ENCODE results near the gene ZBED4. TPM values are rescaled to one million over a fixed set of nuclear protein-coding genes. Genes with fewer than 3 reads are reported as not detected.
A peak's percentile ranks its signal among the peaks of the same experiment; 100 is the strongest.

ZBED4 gene
- total RNA-seq, 2 donors from 2014 or later: 9.6 to 17.1 TPM

DNA sequence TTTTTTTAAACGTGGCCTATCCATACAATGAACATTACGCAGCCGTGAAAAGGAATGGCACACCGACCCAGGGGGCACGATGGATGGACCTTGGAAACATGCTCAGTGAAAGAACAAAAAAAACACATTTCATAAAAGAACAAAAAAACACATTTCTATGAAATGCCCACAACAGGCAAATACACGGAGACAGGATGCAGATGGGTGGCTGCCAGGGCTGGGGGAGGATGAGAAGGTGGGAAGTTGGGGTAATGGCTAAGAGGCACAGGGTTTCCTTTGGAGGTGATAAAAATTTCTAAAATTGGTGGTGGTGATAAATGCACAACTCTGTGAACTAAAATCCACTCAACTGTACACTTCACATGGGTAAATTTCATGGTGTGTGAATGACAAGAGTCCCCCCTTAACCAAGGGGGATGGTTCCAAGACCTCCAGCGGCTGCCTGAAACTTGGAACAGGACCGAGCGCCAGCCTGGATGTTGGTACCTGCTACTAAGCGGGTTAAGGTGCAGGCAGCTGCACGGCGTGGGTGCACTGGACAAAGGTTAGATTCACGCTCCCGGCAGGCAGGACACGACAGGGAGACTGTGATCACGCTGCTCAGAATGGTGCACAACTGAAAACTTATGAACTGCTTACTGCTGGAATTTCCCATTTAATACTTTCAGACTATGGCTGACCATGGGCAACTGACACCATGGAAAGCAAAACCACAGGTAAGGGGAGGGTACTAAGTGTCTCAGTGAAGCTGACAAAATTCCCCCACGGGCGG lies 42.4 kb upstream of the ZBED4 start:
- H3K36me3 ChIP-seq (replicated peaks in 1 of 2; ENCODE audit: insufficient read depth in 1 of 2, low read depth in 2 of 2): no peaks in the 10 kb centered on the region

DNA sequence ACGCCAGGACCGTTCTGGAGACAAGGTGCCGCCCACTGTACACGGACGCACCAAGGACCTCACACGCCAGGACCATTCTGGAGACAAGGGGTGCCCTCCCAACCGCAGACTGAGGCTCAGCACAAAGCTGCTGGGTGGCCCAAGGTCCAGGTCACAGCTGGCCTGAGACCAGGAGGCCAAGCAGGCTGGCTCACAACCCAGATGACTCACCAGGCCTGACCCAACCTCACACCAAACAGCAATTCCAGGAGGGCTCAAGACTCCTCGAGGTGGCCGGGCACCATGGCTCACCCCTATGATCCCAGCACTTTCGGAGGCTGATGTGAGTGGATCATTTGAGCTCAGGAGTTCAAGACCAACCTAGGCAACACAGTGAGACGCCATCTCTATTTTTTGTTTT lies 40.8 kb upstream of the ZBED4 start:
- Histone ChIP-seq H3K4me3 (no peak overlapping the region), H3K36me3 (replicated peaks in 1 of 2; ENCODE audit: insufficient read depth in 1 of 2, low read depth in 2 of 2) (peaks cover 0 to under 1% of the 10 kb centered on the region in 2 donors), H3K4me1 (peaks cover 65% of the 10 kb centered on the region), H3K27me3 (no peaks in the 10 kb centered on the region), H3K9me3 (no peaks in the 10 kb centered on the region), H3K27ac (no peak overlapping the region)
- WGBS, 2 donors: 90% methylated on average over 5 to 11 of the region's 11 CpGs
- intact Hi-C loops (cut with DNase I): no loop called here
- TF ChIP-seq POLR2A (IDR thresholded peaks at IDR 0.05): no peak
- TF ChIP-seq, protein P1, sequence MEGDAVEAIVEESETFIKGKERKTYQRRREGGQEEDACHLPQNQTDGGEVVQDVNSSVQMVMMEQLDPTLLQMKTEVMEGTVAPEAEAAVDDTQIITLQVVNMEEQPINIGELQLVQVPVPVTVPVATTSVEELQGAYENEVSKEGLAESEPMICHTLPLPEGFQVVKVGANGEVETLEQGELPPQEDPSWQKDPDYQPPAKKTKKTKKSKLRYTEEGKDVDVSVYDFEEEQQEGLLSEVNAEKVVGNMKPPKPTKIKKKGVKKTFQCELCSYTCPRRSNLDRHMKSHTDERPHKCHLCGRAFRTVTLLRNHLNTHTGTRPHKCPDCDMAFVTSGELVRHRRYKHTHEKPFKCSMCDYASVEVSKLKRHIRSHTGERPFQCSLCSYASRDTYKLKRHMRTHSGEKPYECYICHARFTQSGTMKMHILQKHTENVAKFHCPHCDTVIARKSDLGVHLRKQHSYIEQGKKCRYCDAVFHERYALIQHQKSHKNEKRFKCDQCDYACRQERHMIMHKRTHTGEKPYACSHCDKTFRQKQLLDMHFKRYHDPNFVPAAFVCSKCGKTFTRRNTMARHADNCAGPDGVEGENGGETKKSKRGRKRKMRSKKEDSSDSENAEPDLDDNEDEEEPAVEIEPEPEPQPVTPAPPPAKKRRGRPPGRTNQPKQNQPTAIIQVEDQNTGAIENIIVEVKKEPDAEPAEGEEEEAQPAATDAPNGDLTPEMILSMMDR (IDR thresholded peaks at IDR 0.05): no peak
- DNase-seq (peak in 2 of 4 donors; percentile 31 to 39), ATAC-seq (no peak)

More for the DNA sequence above, 42.4 kb upstream of the ZBED4 start:
- no peak overlapping the region for H3K4me3 ChIP-seq
- no peaks in the 10 kb centered on the region for H3K9me3 ChIP-seq
- H3K27me3 ChIP-seq: no peaks in the 10 kb centered on the region
- H3K4me1 ChIP-seq: peaks cover 49% of the 10 kb centered on the region
- H3K27ac ChIP-seq: no peak overlapping the region
- DNase-seq (no peak), ATAC-seq (no peak)
- WGBS, 2 donors: 72 to 83% methylated on average over 13 to 18 of the region's 18 CpGs
- no peak for TF ChIP-seq POLR2A (IDR thresholded peaks at IDR 0.05)
- TF ChIP-seq, protein P1 (IDR thresholded peaks at IDR 0.05): no peak
- intact Hi-C loops (cut with DNase I): no loop called here

DNA sequence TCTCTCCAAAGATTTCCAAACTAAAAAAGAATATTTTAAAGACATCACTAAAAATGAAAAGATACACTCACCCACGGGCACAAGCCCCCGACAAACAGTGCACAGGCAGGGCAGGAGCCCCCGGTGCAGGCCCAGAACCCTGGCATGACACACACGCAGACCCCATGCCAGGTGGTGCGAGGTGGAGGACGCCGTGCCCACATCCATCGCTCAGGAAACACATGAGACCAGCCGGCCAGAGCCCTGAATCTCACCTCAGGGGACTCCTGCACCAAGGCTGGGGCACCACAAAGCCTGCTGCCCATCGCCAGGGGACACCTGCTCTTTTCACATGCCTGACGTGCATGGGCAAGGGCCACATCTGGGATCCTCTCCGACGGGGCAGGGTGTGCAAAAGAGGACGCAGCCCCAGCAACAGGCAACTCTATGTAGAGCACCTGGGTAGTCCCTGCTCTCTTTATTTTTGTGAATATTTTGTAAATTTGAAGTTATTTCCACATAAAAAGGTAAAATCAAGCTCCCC lies 39.4 kb upstream of the ZBED4 start:
- intact Hi-C loops (cut with DNase I): no loop called here
- Histone ChIP-seq H3K4me3 (no peak overlapping the region), H3K4me1 (peaks cover 68% of the 10 kb centered on the region), H3K36me3 (replicated peaks in 1 of 2; ENCODE audit: insufficient read depth in 1 of 2, low read depth in 2 of 2) (peaks cover 0 to 10% of the 10 kb centered on the region in 2 donors), H3K27me3 (no peaks in the 10 kb centered on the region), H3K9me3 (no peaks in the 10 kb centered on the region), H3K27ac (no peak overlapping the region)
- 75 to 94% methylated on average over 7 to 14 of the region's 14 CpGs for WGBS, 2 donors
- DNase-seq (peak; percentile 33 to 70 (median 49)), ATAC-seq (peak; percentile 42)
- TF ChIP-seq, protein P1 (IDR thresholded peaks at IDR 0.05): no peak
- no peak for TF ChIP-seq POLR2A (IDR thresholded peaks at IDR 0.05)

DNA sequence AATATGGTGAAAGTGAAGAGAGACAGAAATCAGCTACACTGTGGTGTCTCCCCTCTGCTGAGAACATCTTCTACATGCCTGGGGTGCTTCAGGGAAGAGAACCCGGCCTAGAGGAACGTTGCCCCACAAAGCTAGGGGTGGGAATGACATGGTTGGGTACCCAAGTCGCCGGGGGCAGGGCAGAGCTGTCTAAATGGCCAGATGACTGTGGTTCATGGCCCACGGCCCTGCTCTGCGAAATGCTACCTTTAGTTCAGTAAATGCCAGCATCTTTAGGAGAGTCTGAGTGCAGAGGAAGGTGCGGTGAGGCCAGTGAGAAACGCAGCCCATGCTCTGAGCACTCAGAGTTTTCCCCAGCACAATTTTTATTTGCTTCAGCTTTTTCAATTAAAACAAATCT lies 38.8 kb upstream of the ZBED4 start:
- peak overlapping the region in 1 of 4 donors; percentile 65 for H3K27ac ChIP-seq
- WGBS, 2 donors: 68 to 76% methylated on average over 7 to 8 of the region's 8 CpGs
- TF ChIP-seq, protein P1 (IDR thresholded peaks at IDR 0.05): no peak
- TF ChIP-seq POLR2A (IDR thresholded peaks at IDR 0.05): no peak
- H3K4me1 ChIP-seq: peaks cover 64% of the 10 kb centered on the region
- H3K27me3 ChIP-seq: no peaks in the 10 kb centered on the region
- no peak overlapping the region for H3K4me3 ChIP-seq
- intact Hi-C loops (cut with DNase I): no loop called here
- H3K36me3 ChIP-seq (replicated peaks in 1 of 2; ENCODE audit: insufficient read depth in 1 of 2, low read depth in 2 of 2): peaks cover 0 to 11% of the 10 kb centered on the region in 2 donors
- ATAC-seq: no peak
- DNase-seq: no peak
- no peaks in the 10 kb centered on the region for H3K9me3 ChIP-seq

All from body of pancreas (tissue), 4 donors.